ENCODE data around the gene TM4SF20.
"Not testable (repeated sequence)": the region's sequence is repeated elsewhere in the genome, so short reads cannot be mapped to it uniquely, and the experiment has no call there.

TM4SF20 gene

DNA sequence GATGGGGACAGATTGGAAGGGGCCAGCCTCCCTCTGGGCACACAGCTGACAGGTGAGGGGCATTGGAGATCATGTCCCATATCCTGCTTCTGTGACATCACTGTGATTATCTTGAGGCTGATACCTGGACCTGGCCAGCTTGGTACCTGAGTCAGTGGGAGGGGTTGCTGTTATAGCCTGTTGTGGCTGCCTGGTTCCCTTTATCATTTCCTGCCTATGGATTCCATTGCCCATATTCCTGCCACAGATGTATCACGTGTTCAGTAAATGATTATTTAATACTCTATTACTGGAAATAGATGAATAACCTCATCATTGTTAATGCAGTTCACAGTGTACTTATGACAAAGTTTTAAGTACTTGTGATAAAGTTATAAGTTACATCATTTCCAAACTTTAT lies 16.4 kb upstream of the TM4SF20 start:
- H3K27ac ChIP-seq (ENCODE audit: low read length), result no peak overlapping the region
- H3K36me3 ChIP-seq (ENCODE audit: control insufficient read depth, low read depth, low read length), result no peaks in the 10 kb centered on the region
- no peak overlapping the region for H3K4me3 ChIP-seq (ENCODE audit: low read length)
- H3K9ac ChIP-seq (ENCODE audit: low read length), result no peak overlapping the region
- peaks cover 4% of the 10 kb centered on the region for H3K4me1 ChIP-seq (ENCODE audit: control insufficient read depth, low read depth, low read length)
- H3K27me3 ChIP-seq (ENCODE audit: control insufficient read depth, insufficient read depth, low read length), result no peaks in the 10 kb centered on the region
- H3K9me3 ChIP-seq (ENCODE audit: control insufficient read depth, low read depth, low read length), result no peaks in the 10 kb centered on the region

DNA sequence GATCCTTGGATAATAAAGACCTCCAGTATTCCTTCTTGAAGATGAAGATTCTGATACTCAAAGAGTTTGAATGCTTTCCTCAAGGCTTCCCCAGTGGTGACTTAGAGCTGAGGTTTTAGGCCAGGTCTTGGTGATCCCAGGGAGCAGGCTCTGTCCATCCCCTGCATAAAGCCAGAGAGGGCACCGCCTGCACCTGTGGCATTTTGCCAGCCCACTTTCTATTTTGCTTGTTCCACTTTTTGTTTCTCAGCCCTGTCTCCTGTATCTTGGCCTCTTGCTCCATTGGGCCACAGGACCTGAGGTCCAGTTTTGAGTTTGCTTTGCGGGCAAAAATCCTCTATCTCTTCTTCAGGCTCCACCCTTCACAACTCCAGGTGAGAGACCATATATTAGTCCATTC lies 15.3 kb upstream of the TM4SF20 start:
- Histone ChIP-seq H3K27me3 (ENCODE audit: control insufficient read depth, insufficient read depth, low read length) (no peaks in the 10 kb centered on the region), H3K9me3 (ENCODE audit: control insufficient read depth, low read depth, low read length) (no peaks in the 10 kb centered on the region), H3K36me3 (ENCODE audit: control insufficient read depth, low read depth, low read length) (no peaks in the 10 kb centered on the region), H3K4me3 (ENCODE audit: low read length) (no peak overlapping the region), H3K9ac (ENCODE audit: low read length) (no peak overlapping the region), H3K4me1 (ENCODE audit: control insufficient read depth, low read depth, low read length) (peaks cover 4% of the 10 kb centered on the region), H3K27ac (ENCODE audit: low read length) (no peak overlapping the region)

DNA sequence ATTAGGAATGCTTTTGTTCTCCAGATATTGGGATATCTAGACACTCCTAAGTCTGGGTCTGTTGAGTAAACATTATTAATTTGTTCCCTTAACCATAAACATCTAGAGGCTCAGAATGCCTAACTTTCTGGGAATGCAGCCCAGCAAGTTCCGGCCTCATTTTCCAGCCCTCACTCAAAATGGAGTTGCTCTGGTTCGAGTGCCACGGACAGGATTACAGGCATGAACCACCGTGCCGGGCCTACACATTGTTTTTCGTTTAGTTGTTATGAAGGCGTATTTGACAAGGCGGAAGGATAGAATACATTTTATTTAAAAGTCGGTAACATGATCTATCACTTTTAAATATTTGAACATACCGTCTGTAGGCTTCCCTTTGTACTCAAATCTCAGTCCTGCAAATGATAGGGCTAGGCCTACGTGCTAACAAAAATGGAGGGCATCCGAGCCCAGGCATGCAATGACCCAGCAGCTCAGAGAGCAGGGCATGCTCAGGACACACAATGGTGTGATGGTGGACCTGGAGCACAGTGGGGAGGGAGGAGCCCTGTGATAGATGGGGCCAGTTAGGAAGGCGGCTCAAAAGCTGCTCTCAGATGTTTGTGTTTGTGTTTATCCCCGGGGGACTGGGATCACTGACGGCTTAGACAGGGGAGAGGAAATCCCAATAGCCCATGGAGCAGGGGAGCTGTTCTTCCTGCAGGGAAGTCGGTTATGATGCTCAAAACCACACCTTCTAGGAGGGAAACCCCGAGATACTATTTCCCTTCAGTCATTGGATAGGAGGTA lies 11.6 kb upstream of the TM4SF20 start:
- H3K4me3 ChIP-seq (ENCODE audit: low read length), result no peak overlapping the region
- H3K27me3 ChIP-seq (ENCODE audit: control insufficient read depth, insufficient read depth, low read length), result no peaks in the 10 kb centered on the region
- peaks cover 4% of the 10 kb centered on the region for H3K4me1 ChIP-seq (ENCODE audit: control insufficient read depth, low read depth, low read length)
- H3K36me3 ChIP-seq (ENCODE audit: control insufficient read depth, low read depth, low read length), result no peaks in the 10 kb centered on the region
- no peak overlapping the region for H3K9ac ChIP-seq (ENCODE audit: low read length)
- H3K27ac ChIP-seq (ENCODE audit: low read length), result no peak overlapping the region
- no peaks in the 10 kb centered on the region for H3K9me3 ChIP-seq (ENCODE audit: control insufficient read depth, low read depth, low read length)

DNA sequence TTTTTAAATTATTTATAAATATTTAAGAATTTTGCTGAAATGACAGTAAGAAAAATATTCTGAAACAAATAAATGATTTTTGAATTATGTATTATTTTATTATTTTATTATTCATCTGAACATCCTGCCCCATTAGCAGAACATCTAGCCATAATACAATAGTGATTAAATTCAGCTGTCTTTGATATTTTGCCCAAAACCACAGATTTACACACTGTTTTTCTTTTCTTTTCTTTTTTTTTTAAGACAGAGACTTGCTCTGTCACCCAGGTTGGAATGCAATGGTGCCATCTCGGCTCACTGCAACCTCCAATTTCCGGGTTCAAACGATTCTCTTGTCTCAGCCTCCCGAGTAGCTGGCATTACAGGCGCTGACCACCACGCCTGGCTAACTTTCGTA lies 10.6 kb upstream of the TM4SF20 start:
- H3K27ac ChIP-seq (ENCODE audit: low read length), result no peak overlapping the region
- no peaks in the 10 kb centered on the region for H3K36me3 ChIP-seq (ENCODE audit: control insufficient read depth, low read depth, low read length)
- no peaks in the 10 kb centered on the region for H3K9me3 ChIP-seq (ENCODE audit: control insufficient read depth, low read depth, low read length)
- H3K4me3 ChIP-seq (ENCODE audit: low read length), result no peak overlapping the region
- peaks cover 4% of the 10 kb centered on the region for H3K4me1 ChIP-seq (ENCODE audit: control insufficient read depth, low read depth, low read length)
- no peak overlapping the region for H3K9ac ChIP-seq (ENCODE audit: low read length)
- H3K27me3 ChIP-seq (ENCODE audit: control insufficient read depth, insufficient read depth, low read length), result no peaks in the 10 kb centered on the region

DNA sequence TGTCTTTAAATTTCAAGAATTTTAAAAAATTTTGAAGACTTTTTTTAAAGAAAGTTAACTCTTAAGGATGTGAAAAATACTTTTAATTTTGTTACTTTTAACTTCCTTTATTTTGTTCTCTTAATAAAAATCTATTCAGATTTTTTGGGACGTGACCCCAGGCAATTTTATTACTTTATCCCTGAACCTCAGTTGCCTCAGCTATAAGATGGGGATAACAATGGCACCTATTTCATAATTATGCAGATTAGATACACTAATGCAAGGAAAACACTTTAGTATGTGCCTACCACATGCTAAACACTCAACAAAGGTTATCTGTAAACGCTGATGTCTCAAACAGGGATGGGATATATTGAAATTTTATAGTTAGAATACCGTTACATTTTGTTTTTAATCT lies 10.1 kb upstream of the TM4SF20 start:
- Histone ChIP-seq H3K27ac (ENCODE audit: low read length) (no peak overlapping the region), H3K36me3 (ENCODE audit: control insufficient read depth, low read depth, low read length) (no peaks in the 10 kb centered on the region), H3K9ac (ENCODE audit: low read length) (no peak overlapping the region), H3K27me3 (ENCODE audit: control insufficient read depth, insufficient read depth, low read length) (no peaks in the 10 kb centered on the region), H3K4me3 (ENCODE audit: low read length) (no peak overlapping the region), H3K9me3 (ENCODE audit: control insufficient read depth, low read depth, low read length) (no peaks in the 10 kb centered on the region), H3K4me1 (ENCODE audit: control insufficient read depth, low read depth, low read length) (peaks cover 3% of the 10 kb centered on the region)

DNA sequence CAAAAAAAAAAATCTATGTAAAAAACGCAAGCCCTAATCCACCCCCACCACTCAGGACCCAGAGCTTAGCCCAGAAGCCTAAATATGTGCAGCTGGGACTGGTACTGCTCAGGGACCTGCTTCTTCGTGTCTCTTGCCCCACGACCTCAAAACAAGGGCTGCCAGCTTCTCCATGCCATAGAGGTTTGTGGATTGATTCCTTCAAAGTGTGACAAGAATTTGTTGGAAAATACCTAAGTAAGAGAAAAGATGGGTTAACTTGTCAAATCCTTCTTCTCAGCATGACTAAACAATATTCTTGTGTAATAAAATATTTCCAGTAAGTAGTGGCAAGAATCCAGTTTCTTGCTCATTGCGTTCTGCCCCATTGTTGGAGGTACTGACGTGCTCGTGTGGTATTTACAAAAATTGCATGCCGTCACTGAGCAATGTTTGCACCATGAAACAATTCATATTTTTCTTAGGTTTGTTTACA lies 9.5 kb upstream of the TM4SF20 start:
- H3K4me1 ChIP-seq (ENCODE audit: control insufficient read depth, low read depth, low read length), result no peaks in the 10 kb centered on the region
- no peak overlapping the region for H3K9ac ChIP-seq (ENCODE audit: low read length)
- no peaks in the 10 kb centered on the region for H3K27me3 ChIP-seq (ENCODE audit: control insufficient read depth, insufficient read depth, low read length)
- no peaks in the 10 kb centered on the region for H3K36me3 ChIP-seq (ENCODE audit: control insufficient read depth, low read depth, low read length)
- H3K9me3 ChIP-seq (ENCODE audit: control insufficient read depth, low read depth, low read length), result no peaks in the 10 kb centered on the region
- H3K27ac ChIP-seq (ENCODE audit: low read length), result no peak overlapping the region
- H3K4me3 ChIP-seq (ENCODE audit: low read length), result no peak overlapping the region

DNA sequence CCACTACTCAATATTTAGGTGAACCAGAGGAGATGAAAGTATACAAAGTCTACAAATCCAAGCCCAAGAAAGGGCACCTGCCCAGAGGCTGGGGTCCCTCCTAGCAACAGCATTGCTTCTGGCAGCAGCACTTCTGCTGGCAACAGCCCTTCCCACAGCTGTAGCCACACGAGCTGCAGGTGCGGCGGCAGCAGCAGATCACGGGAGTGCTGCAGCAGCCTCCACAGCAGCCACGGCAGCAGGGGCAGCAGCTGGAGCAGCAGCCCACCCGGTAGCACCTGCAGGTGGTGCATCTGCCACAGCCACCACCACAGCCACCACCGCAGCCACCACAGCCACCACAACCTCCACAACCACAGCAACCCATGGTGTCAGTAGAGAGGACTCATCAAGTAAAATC lies 8.5 kb upstream of the TM4SF20 start, which contains the start of gene SCYGR1:
Gene SCYGR1, minus strand, starts transcription at position 367 of the 400 bp plus-strand sequence. Its CDS starts 0 bp downstream, at position 367.
- H3K9me3 ChIP-seq (ENCODE audit: control insufficient read depth, low read depth, low read length); H3K4me1 ChIP-seq (ENCODE audit: control insufficient read depth, low read depth, low read length); H3K9ac ChIP-seq (ENCODE audit: low read length); H3K4me3 ChIP-seq (ENCODE audit: low read length); H3K27me3 ChIP-seq (ENCODE audit: control insufficient read depth, insufficient read depth, low read length); H3K36me3 ChIP-seq (ENCODE audit: control insufficient read depth, low read depth, low read length); H3K27ac ChIP-seq (ENCODE audit: low read length): not testable (repeated sequence)

DNA sequence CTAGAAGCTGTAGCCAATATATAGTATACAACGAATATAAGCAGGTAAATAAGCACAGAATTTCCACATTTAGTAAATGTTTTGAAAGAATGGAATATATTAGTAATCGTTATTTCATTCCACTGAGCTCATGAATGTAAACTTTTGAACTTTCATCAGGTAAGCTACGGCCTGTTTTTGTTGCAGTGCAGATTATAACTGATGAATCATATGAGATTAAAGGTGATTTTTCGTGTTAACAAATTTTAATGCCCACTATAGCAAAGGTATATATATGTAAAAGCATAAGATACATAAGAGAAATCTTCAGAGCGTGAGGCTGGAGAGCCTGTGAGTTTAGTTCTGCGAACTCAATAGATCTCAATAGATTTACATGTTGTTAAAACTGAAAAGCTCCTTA lies 7.5 kb upstream of the TM4SF20 start:
- no peaks in the 10 kb centered on the region for H3K4me1 ChIP-seq (ENCODE audit: control insufficient read depth, low read depth, low read length)
- H3K9me3 ChIP-seq (ENCODE audit: control insufficient read depth, low read depth, low read length), result no peaks in the 10 kb centered on the region

DNA sequence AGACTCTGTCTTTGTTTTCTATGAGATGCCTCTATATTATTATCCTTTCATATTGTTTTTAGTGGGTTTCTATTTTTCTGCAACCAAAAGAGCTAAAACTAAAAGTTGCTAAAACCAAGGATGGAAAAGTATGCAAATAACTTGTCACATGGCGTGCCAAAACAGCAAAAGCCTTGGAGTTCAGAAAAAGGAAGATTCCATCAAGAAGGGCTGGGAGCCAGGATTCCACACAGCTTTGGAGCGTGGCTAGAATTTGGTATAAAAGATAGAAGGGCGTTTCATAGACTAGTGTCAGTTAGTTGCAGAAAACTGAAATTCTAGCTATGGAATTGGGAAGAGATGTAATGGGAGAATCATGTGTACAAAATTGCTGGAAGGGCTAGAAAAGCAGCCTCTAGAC lies 4.6 kb upstream of the TM4SF20 start:
- Histone ChIP-seq H3K27ac (ENCODE audit: low read length) (no peak overlapping the region), H3K9ac (ENCODE audit: low read length) (no peak overlapping the region), H3K9me3 (ENCODE audit: control insufficient read depth, low read depth, low read length) (no peaks in the 10 kb centered on the region), H3K4me3 (ENCODE audit: low read length) (no peak overlapping the region), H3K4me1 (ENCODE audit: control insufficient read depth, low read depth, low read length) (no peaks in the 10 kb centered on the region), H3K27me3 (ENCODE audit: control insufficient read depth, insufficient read depth, low read length) (no peaks in the 10 kb centered on the region), H3K36me3 (ENCODE audit: control insufficient read depth, low read depth, low read length) (no peaks in the 10 kb centered on the region)

More for the DNA sequence above, 7.5 kb upstream of the TM4SF20 start:
- H3K4me3 ChIP-seq (ENCODE audit: low read length), result no peak overlapping the region
- no peak overlapping the region for H3K9ac ChIP-seq (ENCODE audit: low read length)
- no peak overlapping the region for H3K27ac ChIP-seq (ENCODE audit: low read length)
- no peaks in the 10 kb centered on the region for H3K36me3 ChIP-seq (ENCODE audit: control insufficient read depth, low read depth, low read length)
- H3K27me3 ChIP-seq (ENCODE audit: control insufficient read depth, insufficient read depth, low read length), result no peaks in the 10 kb centered on the region

DNA sequence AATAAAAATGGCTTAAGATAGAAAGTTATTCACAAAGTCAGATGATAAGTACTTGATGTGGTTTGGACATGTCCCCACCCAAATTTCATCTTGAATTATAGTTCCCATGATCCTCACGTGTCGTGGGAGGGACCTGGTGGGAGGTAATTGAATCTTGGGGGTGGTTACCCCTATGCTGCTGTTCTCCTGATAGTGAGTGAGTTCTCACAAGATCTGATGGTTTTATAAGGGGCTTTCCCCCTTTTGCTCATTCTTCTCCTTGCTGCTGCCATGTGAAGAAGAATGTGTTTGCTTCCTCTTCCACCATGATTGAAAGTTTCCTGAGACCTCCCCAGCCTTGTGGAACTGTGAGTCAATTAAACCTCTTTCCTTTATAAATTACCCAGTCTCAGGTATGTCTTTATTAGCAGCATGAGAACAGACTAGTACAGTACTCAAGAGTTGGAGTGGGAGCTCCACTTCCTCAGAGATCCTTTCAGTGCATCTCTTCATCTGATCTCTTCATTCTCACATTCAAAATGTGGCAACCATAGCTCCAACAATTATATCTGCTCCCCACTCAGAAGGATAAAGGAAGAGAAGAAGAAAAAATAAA lies 3.2 kb upstream of the TM4SF20 start:
- H3K27ac ChIP-seq (ENCODE audit: low read length); H3K9me3 ChIP-seq (ENCODE audit: control insufficient read depth, low read depth, low read length); H3K4me1 ChIP-seq (ENCODE audit: control insufficient read depth, low read depth, low read length); H3K9ac ChIP-seq (ENCODE audit: low read length); H3K4me3 ChIP-seq (ENCODE audit: low read length); H3K36me3 ChIP-seq (ENCODE audit: control insufficient read depth, low read depth, low read length); H3K27me3 ChIP-seq (ENCODE audit: control insufficient read depth, insufficient read depth, low read length): not testable (repeated sequence)

DNA sequence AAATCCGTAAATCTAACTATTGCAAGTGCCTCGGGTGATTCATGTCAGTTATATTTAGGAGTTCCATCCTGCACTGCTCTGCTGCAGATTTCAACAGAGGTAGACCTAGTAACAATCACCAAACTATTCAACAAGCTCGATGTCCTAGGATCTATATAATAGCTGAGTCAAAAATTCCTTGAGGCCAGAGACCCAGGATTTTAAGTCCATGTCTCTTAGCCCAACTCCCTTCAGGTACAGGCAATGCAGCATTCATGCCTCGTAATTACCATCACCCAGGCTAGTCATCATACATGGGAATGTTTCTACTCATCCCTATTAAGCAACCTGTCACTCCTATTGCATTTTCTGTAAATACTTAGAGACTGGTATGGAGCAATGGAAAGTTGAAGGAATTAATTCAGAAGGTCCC lies 729 bp downstream of the TM4SF20 start:
- Histone ChIP-seq H3K4me3 (ENCODE audit: low read length) (no peak overlapping the region), H3K9me3 (ENCODE audit: control insufficient read depth, low read depth, low read length) (no peaks in the 10 kb centered on the region), H3K4me1 (ENCODE audit: control insufficient read depth, low read depth, low read length) (no peaks in the 10 kb centered on the region), H3K27ac (ENCODE audit: low read length) (no peak overlapping the region), H3K9ac (ENCODE audit: low read length) (no peak overlapping the region), H3K27me3 (ENCODE audit: control insufficient read depth, insufficient read depth, low read length) (no peaks in the 10 kb centered on the region), H3K36me3 (ENCODE audit: control insufficient read depth, low read depth, low read length) (no peaks in the 10 kb centered on the region)
